BJ (cell line): ENCODE measurements around the gene LAPTM5. TPM values are rescaled to one million over a fixed set of nuclear protein-coding genes. Genes with fewer than 3 reads are reported as not detected.

Experiments
- CTCF ChIA-PET: fragments of 350-600 bp; formaldehyde crosslinking; extraction: SDS; loops from one replicate; lab custom pipeline; 2021; ENCODE audit warnings: antibody characterized with exemption, inconsistent platforms; lab: Yijun Ruan, JAX
- POLR2A ChIA-PET: fragments of 300-600 bp; sonication (Branson Sonifier 250); formaldehyde crosslinking; extraction: SDS; loops from one replicate; lab custom pipeline; 2021; ENCODE audit warnings: antibody characterized with exemption; lab: Charles Lee
- DNase-seq: peaks from one replicate; pipeline ENCODE4 v3.0.0-alpha.2; 2011; ENCODE audit warnings: low read depth
- H3K27me3 ChIP-seq: 2 replicates; pipeline ENCODE4 v1.6.0; 2011; ENCODE audit warnings: low read length; ENCODE audit not compliant: control insufficient read depth, insufficient read depth
- H3K36me3 ChIP-seq: 2 replicates; pipeline ENCODE4 v1.5.1; 2011; ENCODE audit warnings: low read length; ENCODE audit not compliant: control insufficient read depth, insufficient read depth
- H3K4me3 ChIP-seq: 2 replicates; pipeline ENCODE4 v1.5.1; 2011; ENCODE audit warnings: low read depth, mild to moderate bottlenecking, control low read depth, low read length
- polyA plus RNA-seq: library from polyadenylated mRNA; depleted of rRNA; stranded (reverse); fragments of >200 nt; gene quantifications from 2 replicates; pipeline ENCODE4 v1.2.3, GENCODE V29; 2011
- TF ChIP-seq, protein P1 (sequence below): IDR thresholded peaks from 2 replicates; pipeline ENCODE4 v1.5.1; 2011; ENCODE audit warnings: low read depth, mild to moderate bottlenecking, control low read depth, inconsistent platforms, low read length, moderate library complexity; ENCODE audit not compliant: insufficient read depth

Gene LAPTM5
- polyA plus RNA-seq, 1 experiment: 2.1 TPM

DNA sequence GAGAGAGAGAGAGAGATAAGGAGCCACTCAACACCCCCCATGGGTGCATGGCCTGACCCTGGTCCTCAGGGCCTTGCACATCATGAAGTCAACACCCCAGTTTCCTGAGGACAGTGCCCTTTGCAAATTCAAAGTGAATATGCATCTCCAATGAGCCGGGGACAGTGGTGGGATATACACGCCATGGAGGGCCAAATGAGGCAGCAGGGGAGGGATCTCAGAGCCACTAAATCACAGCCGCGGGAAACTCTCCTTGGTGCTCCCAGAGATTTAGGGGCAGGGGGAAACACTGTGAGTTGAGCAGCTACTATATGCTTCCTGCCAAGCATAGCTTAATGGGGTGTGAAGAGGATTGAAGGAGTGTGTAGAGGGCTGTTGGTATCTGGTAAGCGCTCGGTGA is 69.7 kb downstream of the LAPTM5 start:
- H3K4me3 ChIP-seq: no peak overlapping the region
- no peaks in the 10 kb centered on the region for H3K36me3 ChIP-seq
- ChIA-PET POLR2A (no interaction called here), CTCF (interaction anchor here (0.9 kb wide), 1 partner anchor 9 kb away, joined by 3 read pairs; no protein-coding TSS in a partner anchor)
- TF ChIP-seq, protein P1, sequence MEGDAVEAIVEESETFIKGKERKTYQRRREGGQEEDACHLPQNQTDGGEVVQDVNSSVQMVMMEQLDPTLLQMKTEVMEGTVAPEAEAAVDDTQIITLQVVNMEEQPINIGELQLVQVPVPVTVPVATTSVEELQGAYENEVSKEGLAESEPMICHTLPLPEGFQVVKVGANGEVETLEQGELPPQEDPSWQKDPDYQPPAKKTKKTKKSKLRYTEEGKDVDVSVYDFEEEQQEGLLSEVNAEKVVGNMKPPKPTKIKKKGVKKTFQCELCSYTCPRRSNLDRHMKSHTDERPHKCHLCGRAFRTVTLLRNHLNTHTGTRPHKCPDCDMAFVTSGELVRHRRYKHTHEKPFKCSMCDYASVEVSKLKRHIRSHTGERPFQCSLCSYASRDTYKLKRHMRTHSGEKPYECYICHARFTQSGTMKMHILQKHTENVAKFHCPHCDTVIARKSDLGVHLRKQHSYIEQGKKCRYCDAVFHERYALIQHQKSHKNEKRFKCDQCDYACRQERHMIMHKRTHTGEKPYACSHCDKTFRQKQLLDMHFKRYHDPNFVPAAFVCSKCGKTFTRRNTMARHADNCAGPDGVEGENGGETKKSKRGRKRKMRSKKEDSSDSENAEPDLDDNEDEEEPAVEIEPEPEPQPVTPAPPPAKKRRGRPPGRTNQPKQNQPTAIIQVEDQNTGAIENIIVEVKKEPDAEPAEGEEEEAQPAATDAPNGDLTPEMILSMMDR: no peak
- peaks cover 32% of the 10 kb centered on the region for H3K27me3 ChIP-seq
- no peak for DNase-seq

DNA sequence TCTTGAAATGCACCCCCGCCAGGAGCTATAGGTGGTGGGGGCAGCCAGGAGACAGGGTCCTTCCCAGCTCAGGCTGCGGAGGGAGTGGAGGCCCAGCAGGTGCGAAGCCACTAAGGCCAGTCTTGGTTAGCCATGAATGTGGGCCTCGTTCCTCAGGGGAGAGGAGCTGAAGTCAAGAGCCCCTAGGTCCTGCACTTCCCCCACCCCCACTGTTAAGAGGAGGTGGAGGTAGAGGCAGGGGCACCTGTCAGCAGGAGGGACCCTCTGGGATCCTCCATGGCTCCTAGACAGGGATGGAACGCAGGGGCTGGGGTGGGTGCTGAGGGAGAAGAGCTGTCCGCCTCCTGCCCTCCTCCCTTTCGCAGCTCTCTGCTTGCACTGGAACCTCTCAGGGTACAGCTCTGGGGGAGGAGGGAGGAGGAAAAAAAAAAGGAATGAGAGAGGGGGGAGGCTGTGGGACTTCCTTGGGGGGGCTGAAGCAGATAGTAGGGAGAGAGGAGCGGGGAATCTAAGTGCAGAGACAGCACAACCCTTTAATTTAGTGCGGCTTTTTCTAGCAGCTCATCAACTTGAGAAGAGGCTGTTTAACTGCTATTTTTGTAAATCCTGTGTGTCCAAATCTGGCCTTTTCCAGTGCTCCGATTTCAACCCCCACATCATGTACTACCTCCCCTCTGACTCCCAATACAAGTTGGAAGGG is 71.2 kb downstream of the LAPTM5 start:
- Histone ChIP-seq H3K4me3 (no peak overlapping the region), H3K27me3 (peaks cover 37% of the 10 kb centered on the region), H3K36me3 (no peaks in the 10 kb centered on the region)
- TF ChIP-seq, protein P1: no peak
- ChIA-PET CTCF (interaction anchor here (0.7 to 1.3 kb wide), 4 partner anchors 10 to 21 kb away, joined by 3 read pairs; no protein-coding TSS in a partner anchor), POLR2A (interaction anchor here (0.5 kb wide), 1 partner anchor 19 kb away, joined by 4 read pairs; no protein-coding TSS in a partner anchor)
- no peak for DNase-seq

DNA sequence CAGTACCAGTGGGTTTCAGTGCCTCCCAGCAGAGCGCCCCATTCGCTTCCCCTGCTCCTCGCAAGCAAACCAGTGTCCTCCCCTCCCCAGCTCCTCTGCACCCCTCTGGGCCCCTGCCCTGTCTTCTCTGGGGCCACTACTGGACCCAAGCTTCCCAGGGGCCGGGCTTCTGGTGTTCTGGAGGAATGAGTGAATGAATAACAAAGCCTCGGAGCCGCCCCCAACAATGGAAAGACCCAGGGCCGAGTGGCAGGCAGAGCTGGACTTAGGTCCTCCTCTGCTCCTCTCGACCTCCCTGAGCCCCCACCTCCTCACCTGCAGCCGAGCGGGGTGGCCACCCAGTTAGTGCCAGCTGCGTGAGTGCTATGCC is 71.8 kb downstream of the LAPTM5 start:
- no peak for DNase-seq
- POLR2A ChIA-PET: no interaction called here
- TF ChIP-seq, protein P1: no peak
- Histone ChIP-seq H3K4me3 (no peak overlapping the region), H3K27me3 (peaks cover 37% of the 10 kb centered on the region), H3K36me3 (no peaks in the 10 kb centered on the region)
- CTCF ChIA-PET: interaction anchor here (0.7 to 1.3 kb wide), 3 partner anchors 10 to 22 kb away, joined by 3 read pairs; no protein-coding TSS in a partner anchor

DNA sequence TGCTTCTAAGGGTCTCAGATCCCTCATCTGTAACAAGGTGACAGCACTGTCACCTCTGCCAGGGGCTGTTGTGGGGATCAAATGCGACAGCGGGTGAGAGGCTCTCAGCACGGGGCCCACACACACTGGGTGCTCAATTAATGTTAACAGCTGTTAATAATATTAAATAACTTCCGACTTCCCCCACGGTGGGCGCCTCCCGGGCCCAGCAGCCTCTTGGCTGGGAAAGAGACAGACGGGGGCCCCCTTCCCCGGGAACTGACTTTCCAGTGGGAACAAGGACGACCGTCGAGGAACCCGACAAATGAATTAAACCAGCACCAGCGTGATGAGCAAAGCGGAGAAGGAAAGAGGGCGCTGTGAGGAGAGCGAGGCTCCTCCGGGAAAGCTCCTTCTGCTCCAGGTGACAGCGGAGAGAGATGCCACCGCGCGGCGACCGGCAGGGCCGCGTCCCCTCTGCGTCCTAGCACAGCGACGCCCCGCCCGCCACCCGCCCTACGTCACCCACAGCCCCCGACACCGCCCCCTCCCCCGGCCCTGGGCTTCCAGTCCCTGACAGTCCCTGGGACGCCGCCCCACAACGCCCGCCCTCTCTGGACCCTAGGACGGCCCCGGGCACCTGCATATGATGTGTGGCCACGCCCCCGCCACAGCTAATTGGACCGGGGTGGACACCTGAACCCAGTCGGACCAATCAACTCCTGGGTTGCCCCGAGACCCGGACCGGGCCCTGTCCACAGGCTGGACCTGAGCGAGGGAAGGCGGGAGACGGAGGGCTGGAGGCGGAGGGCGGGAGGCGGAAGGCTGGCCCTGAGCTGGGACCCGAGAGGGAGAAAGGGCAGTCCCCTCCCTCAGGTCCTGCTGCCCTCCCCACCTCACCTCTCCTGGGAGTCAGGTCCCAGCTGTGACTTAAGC is 72.4 kb downstream of the LAPTM5 start:
- Histone ChIP-seq H3K36me3 (no peaks in the 10 kb centered on the region), H3K27me3 (peaks cover 37% of the 10 kb centered on the region), H3K4me3 (no peak overlapping the region)
- DNase-seq: no peak
- ChIA-PET POLR2A (no interaction called here), CTCF (interaction anchor here (0.7 to 1.3 kb wide), 2 partner anchors 15 to 22 kb away, joined by 3 read pairs; no protein-coding TSS in a partner anchor)
- TF ChIP-seq, protein P1: no peak

DNA sequence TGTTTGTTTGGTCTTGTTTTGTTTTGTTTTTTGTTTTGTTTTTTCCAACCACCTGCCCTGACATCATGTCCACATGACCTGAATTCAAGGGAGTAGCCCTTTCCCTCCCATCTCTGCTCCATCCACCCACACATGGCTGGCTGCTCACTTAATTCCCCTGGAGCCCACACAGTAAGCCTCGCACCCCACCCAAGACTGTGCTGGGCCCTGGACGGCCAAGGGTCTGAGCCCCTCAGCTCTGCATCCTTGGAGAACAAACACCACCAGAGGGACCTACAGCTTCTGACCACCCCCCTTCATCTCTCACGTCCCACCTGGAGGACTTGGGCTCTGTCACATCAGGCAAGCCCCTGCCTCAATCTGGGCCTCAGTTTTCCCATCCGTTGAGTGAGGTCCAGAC is 73.3 kb downstream of the LAPTM5 start:
- no peak for DNase-seq
- TF ChIP-seq, protein P1: no peak
- Histone ChIP-seq H3K27me3 (peaks cover 37% of the 10 kb centered on the region), H3K36me3 (no peaks in the 10 kb centered on the region), H3K4me3 (no peak overlapping the region)
- ChIA-PET CTCF (no interaction called here), POLR2A (no interaction called here)
